SU-DHL-6 (cell line): Measurements from ENCODE around the gene WDR86.

ENCODE experiments used
- H2AFZ ChIP-seq: fragments of 200-600 bp; sonication (generic); 2 replicates; pipeline ENCODE4 v1.6.1; 2014; ENCODE audit warnings: low read depth, mild to moderate bottlenecking, moderate library complexity, mixed read lengths, antibody characterized with exemption, low read length; ENCODE audit not compliant: severe bottlenecking
- H3F3A ChIP-seq: fragments of 200-600 bp; shearing (Covaris generic); 2 replicates; pipeline ENCODE4 v1.6.0; 2016; ENCODE audit warnings: antibody characterized with exemption, mild to moderate bottlenecking; ENCODE audit not compliant: insufficient read depth
- H3K27ac ChIP-seq: fragments of 200-600 bp; sonication (generic); 2 replicates; pipeline ENCODE4 v1.5.1; 2016; ENCODE audit warnings: low read depth, mild to moderate bottlenecking, low read length, moderate library complexity, mixed read lengths
- H3K27me3 ChIP-seq: fragments of 200-600 bp; sonication (generic), shearing (Covaris generic); 2 replicates; pipeline ENCODE4 v1.6.0; 2014; ENCODE audit warnings: mild to moderate bottlenecking, low read length
- H3K36me3 ChIP-seq: fragments of 200-600 bp; sonication (generic); 2 replicates; pipeline ENCODE4 v1.6.1; 2014; ENCODE audit warnings: mild to moderate bottlenecking, low read length, mixed read lengths
- H3K4me2 ChIP-seq: fragments of 300-600, 200-600 bp; shearing (Covaris generic), sonication (generic); 2 replicates; pipeline ENCODE4 v1.6.0; 2014; ENCODE audit warnings: low read length, low read depth, mild to moderate bottlenecking; ENCODE audit not compliant: poor library complexity, severe bottlenecking
- H3K4me3 ChIP-seq: fragments of 200-600 bp; sonication (generic); 2 replicates; pipeline ENCODE4 v1.5.1; 2014; ENCODE audit warnings: antibody characterized with exemption, low read length, mild to moderate bottlenecking, mixed read lengths; ENCODE audit not compliant: insufficient read depth, poor library complexity, severe bottlenecking
- H3K79me2 ChIP-seq: fragments of 200-600 bp; sonication (generic); 2 replicates; pipeline ENCODE4 v1.6.1; 2014; ENCODE audit warnings: mild to moderate bottlenecking, low read length, moderate library complexity; ENCODE audit not compliant: insufficient read depth
- H3K9ac ChIP-seq: fragments of 200-600 bp; sonication (generic); 2 replicates; pipeline ENCODE4 v1.7.0; 2014; ENCODE audit warnings: mild to moderate bottlenecking, low read length
- H3K9me2 ChIP-seq: fragments of 200-600 bp; sonication (generic); replicated peaks from 2 replicates; pipeline ENCODE4 v1.6.1; 2014; ENCODE audit warnings: low read length; ENCODE audit not compliant: insufficient read depth
- H3K9me3 ChIP-seq: fragments of 200-600 bp; sonication (generic); 2 replicates; pipeline ENCODE4 v1.6.1; 2014; ENCODE audit warnings: low read length, mixed read lengths; ENCODE audit not compliant: insufficient read depth
- H4K20me1 ChIP-seq: fragments of 200-600 bp; sonication (generic); 2 replicates; pipeline ENCODE4 v1.6.1; 2014; ENCODE audit warnings: low read depth, mild to moderate bottlenecking, antibody characterized with exemption, low read length, moderate library complexity, mixed read lengths
- CTCF ChIP-seq: fragments of 200-600 bp; sonication (generic); IDR thresholded peaks from one replicate; pipeline ENCODE4 v1.5.1; 2017; ENCODE audit warnings: antibody characterized with exemption, mild to moderate bottlenecking, low read length, moderate library complexity; ENCODE audit not compliant: insufficient read depth, poor library complexity, severe bottlenecking
- EZH2phosphoT487 ChIP-seq: fragments of 200-600 bp; sonication (generic), shearing (Covaris generic); conservative IDR thresholded peaks from 2 replicates; pipeline ENCODE4 v1.6.1; 2018; ENCODE audit warnings: mild to moderate bottlenecking, antibody characterized with exemption, low read length, moderate library complexity, mixed read lengths

WDR86 gene

GRCh38 chr7:151391358-151391730, 18.5 kb downstream of the WDR86 start:
- Histone ChIP-seq H3K9me2 (no peaks in the 10 kb centered on the region), H3K79me2 (no peaks in the 10 kb centered on the region), H3K36me3 (no peaks in the 10 kb centered on the region), H3K9me3 (no peaks in the 10 kb centered on the region), H4K20me1 (no peaks in the 10 kb centered on the region), H3K4me2 (no peak overlapping the region), H3K4me3 (no peak overlapping the region), H3F3A (no peaks in the 10 kb centered on the region), H3K27ac (no peak overlapping the region), H3K9ac (no peak overlapping the region), H2AFZ (no peak overlapping the region), H3K27me3 (no peaks in the 10 kb centered on the region)
- no peak for TF ChIP-seq EZH2phosphoT487

GRCh38 chr7:151390598-151391357, 19.1 kb downstream of the WDR86 start:
- Histone ChIP-seq H3F3A (no peaks in the 10 kb centered on the region), H3K79me2 (no peaks in the 10 kb centered on the region), H2AFZ (no peak overlapping the region), H3K36me3 (no peaks in the 10 kb centered on the region), H3K4me2 (no peak overlapping the region), H3K9ac (no peak overlapping the region), H3K9me2 (no peaks in the 10 kb centered on the region), H3K27ac (no peak overlapping the region), H3K4me3 (no peak overlapping the region), H3K9me3 (no peaks in the 10 kb centered on the region), H3K27me3 (no peaks in the 10 kb centered on the region), H4K20me1 (no peaks in the 10 kb centered on the region)
- TF ChIP-seq CTCF = no peak
- no peak for TF ChIP-seq EZH2phosphoT487

GRCh38 chr7:151389768-151390597, 19.9 kb downstream of the WDR86 start:
- H3K9ac ChIP-seq = no peak overlapping the region
- no peaks in the 10 kb centered on the region for H3K27me3 ChIP-seq
- no peak overlapping the region for H3K4me2 ChIP-seq
- H3K4me3 ChIP-seq = no peak overlapping the region
- H3K27ac ChIP-seq = no peak overlapping the region
- no peaks in the 10 kb centered on the region for H4K20me1 ChIP-seq
- no peaks in the 10 kb centered on the region for H3K9me2 ChIP-seq
- H3K36me3 ChIP-seq = no peaks in the 10 kb centered on the region
- no peak overlapping the region for H2AFZ ChIP-seq
- TF ChIP-seq CTCF (no peak), EZH2phosphoT487 (no peak)
- no peaks in the 10 kb centered on the region for H3F3A ChIP-seq
- no peaks in the 10 kb centered on the region for H3K79me2 ChIP-seq
- no peaks in the 10 kb centered on the region for H3K9me3 ChIP-seq
